Activated CD8-positive, alpha-beta memory T cell treated with anti-CD3 and anti-CD28 coated beads, Interleukin-2, amount 50 U/mL, for 24 hours (primary cell): ENCODE results near the gene MIER2.

Source experiments
- DNase-seq: peaks from one replicate; pipeline ENCODE4 v3.0.0-alpha.2; 2020; ENCODE audit errors: extremely low read depth

The MIER2 gene

GRCh38 chr19:307111-307531 is 37.5 kb downstream of the MIER2 start:
- DNase-seq = no peak

GRCh38 chr19:306151-306900 is 38.3 kb downstream of the MIER2 start:
- DNase-seq = no peak

- DNase-seq = no peak
Measured at GRCh38 chr19:305240-306150, 39.1 kb downstream of the MIER2 start.

- no peak for DNase-seq
Measured at GRCh38 chr19:296476-297225, 47.9 kb downstream of the MIER2 start.

- no peak for DNase-seq
Measured at GRCh38 chr19:295687-296370, 48.8 kb downstream of the MIER2 start.

GRCh38 chr19:294946-295686 is 49.5 kb downstream of the MIER2 start:
- DNase-seq = no peak

- no peak for DNase-seq
Measured at GRCh38 chr19:294341-294945, 50.2 kb downstream of the MIER2 start.

- DNase-seq = no peak
Measured at GRCh38 chr19:293436-294110, 51.0 kb downstream of the MIER2 start.

- no peak for DNase-seq
Measured at GRCh38 chr19:292951-293350, 51.6 kb downstream of the MIER2 start.

- no peak for DNase-seq
Measured at GRCh38 chr19:292281-292884, 52.2 kb downstream of the MIER2 start.

- no peak for DNase-seq
Measured at GRCh38 chr19:291561-292280, 52.9 kb downstream of the MIER2 start.

- DNase-seq = no peak
Measured at GRCh38 chr19:291006-291521, 53.5 kb downstream of the MIER2 start, which contains the start of gene PLPP2. Gene PLPP2, minus strand, starts transcription at chr19:291403. Its CDS starts 67 bp downstream, at chr19:291336.

- no peak for DNase-seq
Measured at GRCh38 chr19:290372-291005, 54.1 kb downstream of the MIER2 start.

- no peak for DNase-seq
Measured at GRCh38 chr19:289651-290371, 54.8 kb downstream of the MIER2 start.

- DNase-seq = no peak
Measured at GRCh38 chr19:288911-289310, 55.7 kb downstream of the MIER2 start.

- no peak for DNase-seq
Measured at GRCh38 chr19:287381-287871, 57.2 kb downstream of the MIER2 start.

GRCh38 chr19:283395-283794 is 61.2 kb downstream of the MIER2 start:
- DNase-seq = no peak
